Cerebellar nuclear complex (tissue), 1 donor: ENCODE results near the gene TMEM89.

Experiments used
- DNase-seq, 2 experiments: peaks; one replicate each; lab custom pipeline; 2025; lab: John Stamatoyannopoulos, UW

The TMEM89 gene

GRCh38 chr3:48614044-48614443 is 7.5 kb downstream of the TMEM89 start:
- DNase-seq: no peak

- no peak for DNase-seq
These were observed 9.3 kb downstream of the TMEM89 start for GRCh38 chr3:48612309-48612708.

GRCh38 chr3:48609088-48610005 is 12.2 kb downstream of the TMEM89 start, which contains the start of gene UQCRC1:
Gene UQCRC1 (minus strand): TSS chr3:48609646. CDS start chr3:48609620, 26 bp downstream.
- peak; percentile 35 to 63 for DNase-seq

- DNase-seq: no peak
These were observed 14.1 kb downstream of the TMEM89 start for GRCh38 chr3:48607519-48607918.

- DNase-seq: no peak
These were observed 20.0 kb downstream of the TMEM89 start for GRCh38 chr3:48601622-48601994.

GRCh38 chr3:48600711-48601621 is 20.6 kb downstream of the TMEM89 start:
- DNase-seq: no peak

- DNase-seq: no peak
These were observed 21.9 kb downstream of the TMEM89 start for GRCh38 chr3:48599509-48600285.

GRCh38 chr3:48599077-48599501 is 22.5 kb downstream of the TMEM89 start:
- no peak for DNase-seq

GRCh38 chr3:48598323-48599076 is 23.1 kb downstream of the TMEM89 start:
- DNase-seq: no peak

GRCh38 chr3:48597408-48597800 is 24.2 kb downstream of the TMEM89 start:
- DNase-seq: no peak

- DNase-seq: no peak
These were observed 24.7 kb downstream of the TMEM89 start for GRCh38 chr3:48596676-48597407.

GRCh38 chr3:48596157-48596556 is 25.4 kb downstream of the TMEM89 start:
- DNase-seq: no peak

GRCh38 chr3:48595526-48596121 is 25.9 kb downstream of the TMEM89 start:
- no peak for DNase-seq

- no peak for DNase-seq
These were observed 26.5 kb downstream of the TMEM89 start, which contains the start of gene COL7A1 for GRCh38 chr3:48595075-48595525. Gene COL7A1 (minus strand): TSS chr3:48595329. CDS start chr3:48595159, 170 bp downstream.

GRCh38 chr3:48594417-48595049 is 27.0 kb downstream of the TMEM89 start:
- DNase-seq: no peak

GRCh38 chr3:48593337-48593736 is 28.2 kb downstream of the TMEM89 start:
- DNase-seq: no peak

GRCh38 chr3:48592519-48593087 is 29.0 kb downstream of the TMEM89 start:
- DNase-seq: no peak

GRCh38 chr3:48591886-48592518 is 29.6 kb downstream of the TMEM89 start:
- DNase-seq: no peak
